HepG2 (cell line): ENCODE data around the gene MTFP1. TPM values are rescaled to one million over a fixed set of nuclear protein-coding genes. Genes with fewer than 3 reads are reported as not detected.

ENCODE experiments used
- ATAC-seq: fragments of 200-7000 bp; cut with Tn5 transposase; 3 replicates; pipeline ENCODE4 v1.9.1; 2020; ENCODE audit warnings: mild to moderate bottlenecking, moderate library complexity
- BruUV-seq: library from RNA; stranded (reverse); fragments of 400-500 nt; replicated peaks from 2 replicates; lab custom pipeline; 2021; lab: Mats Ljungman, UMichigan
- CTCF ChIA-PET: fragments of 300-600 bp; formaldehyde crosslinking; extraction: SDS; loops from one replicate; lab custom pipeline; 2021; ENCODE audit warnings: low total read pairs, inconsistent platforms, low intra/inter-chr PET ratio; lab: Yijun Ruan, JAX
- POLR2A ChIA-PET: fragments of 350-600 bp; sonication (Branson Sonifier 250); formaldehyde crosslinking; loops from one replicate; lab custom pipeline; 2020; ENCODE audit warnings: antibody characterized with exemption, inconsistent platforms; lab: Yijun Ruan, JAX
- DNase-seq: peaks from one replicate; pipeline ENCODE4 v3.0.0-alpha.2; 2015; ENCODE audit warnings: low spot score
- FAIRE-seq: peaks from 3 replicates; lab custom pipeline; 2011; peaks lifted over from hg19 to GRCh38; lab: Jason Lieb, UNC
- H2AFZ ChIP-seq: one replicate; pipeline ENCODE4 v1.6.1; 2011; ENCODE audit warnings: low read length, inconsistent platforms
- H3K27ac ChIP-seq: fragments of 300-600 bp; 3 replicates; pipeline ENCODE4 v1.8.0; 2011; ENCODE audit warnings: mixed run types, mild to moderate bottlenecking, mixed read lengths, low read length, inconsistent platforms; ENCODE audit not compliant: insufficient read depth; ENCODE audit errors: extremely low read length
- H3K27me3 ChIP-seq, 2 experiments: fragments of 200-600 bp in 1 of 2; 2 replicates in 1 of 2; 3 replicates in 1 of 2; pipeline versions ENCODE4 v1.6.0 to v1.8.0; 2011; ENCODE audit warnings: low read length in 2 of 2, mild to moderate bottlenecking in 2 of 2, moderate library complexity in 2 of 2, inconsistent platforms in 1 of 2; ENCODE audit not compliant: insufficient read depth in 2 of 2, control insufficient read depth in 1 of 2
- H3K36me3 ChIP-seq, 2 experiments: fragments of 200-600 bp in 1 of 2; replicated peaks in 1 of 2; 2 replicates in 1 of 2; 3 replicates in 1 of 2; pipeline versions ENCODE4 v1.5.1 to v1.8.0; 2011; ENCODE audit warnings: low read length in 2 of 2, inconsistent platforms in 1 of 2; ENCODE audit not compliant: insufficient read depth in 2 of 2, control insufficient read depth in 1 of 2
- H3K4me1 ChIP-seq: 2 replicates; pipeline ENCODE4 v1.5.1; 2012; ENCODE audit warnings: low read length, inconsistent platforms; ENCODE audit not compliant: insufficient read depth
- H3K4me2 ChIP-seq: 2 replicates; pipeline ENCODE4 v1.6.0; 2011; ENCODE audit warnings: low read depth, low read length, inconsistent platforms
- H3K4me3 ChIP-seq, 3 experiments: fragments of 200-600 bp in 1 of 3; sonication (generic), shearing (Covaris generic) in 1 of 3; replicated peaks in 1 of 3; 2 replicates each; pipeline ENCODE4 v1.5.1; 2011 to 2016; ENCODE audit warnings: low read length in 3 of 3, inconsistent platforms in 2 of 3, low read depth in 2 of 3, mild to moderate bottlenecking in 2 of 3, control low read depth in 1 of 3, mixed read lengths in 1 of 3; ENCODE audit not compliant: insufficient read depth in 1 of 3
- H3K79me2 ChIP-seq: one replicate; pipeline ENCODE4 v1.6.1; 2011; ENCODE audit warnings: low read length, inconsistent platforms; ENCODE audit not compliant: insufficient read depth
- H3K9ac ChIP-seq: 2 replicates; pipeline ENCODE4 v1.6.0; 2011; ENCODE audit warnings: mild to moderate bottlenecking, low read depth, low read length, inconsistent platforms; ENCODE audit not compliant: insufficient read depth
- H3K9me3 ChIP-seq: 2 replicates; pipeline ENCODE4 v1.5.1; 2012; ENCODE audit warnings: mild to moderate bottlenecking, low read length
- H4K20me1 ChIP-seq: 2 replicates; pipeline ENCODE4 v1.6.0; 2011; ENCODE audit warnings: inconsistent platforms, mild to moderate bottlenecking, low read length, moderate library complexity; ENCODE audit not compliant: insufficient read depth
- CENPT ChIP-seq: sonication (generic); formaldehyde crosslinking; IDR thresholded peaks from 2 replicates; pipeline ENCODE4 v1.8.0; 2022; ENCODE audit warnings: low read depth, mild to moderate bottlenecking, moderate library complexity, missing genetic modification reagents
- FOXK2 ChIP-seq: fragments of 450-650 bp; IDR thresholded peaks from 2 replicates; pipeline ENCODE4 v1.6.1; 2016
- HMG20B ChIP-seq: conservative IDR thresholded peaks from 2 replicates; pipeline ENCODE4 v1.6.1; 2016; ENCODE audit warnings: missing genetic modification reagents, missing compliant biosample characterization
- IRF9 ChIP-seq: sonication (generic); formaldehyde crosslinking; IDR thresholded peaks from 2 replicates; pipeline ENCODE4 v1.8.0; 2022; ENCODE audit warnings: missing genetic modification reagents, mild to moderate bottlenecking, borderline replicate concordance
- SATB2 ChIP-seq: sonication (generic); formaldehyde crosslinking; IDR thresholded peaks from 2 replicates; pipeline ENCODE4 v1.5.0; 2020; ENCODE audit warnings: missing genetic modification reagents
- SRSF9 ChIP-seq: fragments of 200-400 bp; formaldehyde crosslinking; IDR thresholded peaks from 2 replicates; pipeline ENCODE4 v1.6.1; 2018; ENCODE audit warnings: borderline replicate concordance, mild to moderate bottlenecking, low read depth, low read length; ENCODE audit not compliant: insufficient read depth, poor library complexity, severe bottlenecking
- ZNF292 ChIP-seq: sonication (generic); formaldehyde crosslinking; IDR thresholded peaks from 2 replicates; pipeline ENCODE4 v1.8.1; 2022; ENCODE audit warnings: mild to moderate bottlenecking, low read depth, missing genetic modification reagents, borderline replicate concordance
- ZNF331 ChIP-seq: sonication (generic); formaldehyde crosslinking; IDR thresholded peaks from 2 replicates; pipeline ENCODE4 v1.4.0; 2020; ENCODE audit warnings: missing genetic modification reagents
- ZNF770 ChIP-seq: sonication (generic); formaldehyde crosslinking; IDR thresholded peaks from 2 replicates; pipeline ENCODE4 v1.5.0; 2020; ENCODE audit warnings: mild to moderate bottlenecking, missing genetic modification reagents
- WGBS: methylation state at CpG from one replicate; pipeline ENCODE4 v1.1.6; 2017; ENCODE audit warnings: low lambda C conversion rate; 5-methylcytosine and 5-hydroxymethylcytosine counted together
- in situ Hi-C: cut with HindIII; loops from 2 replicates; pipeline ENCODE4 v1.10.0; 2017; ENCODE audit warnings: low pct_unique_long_range_greater_than_20kb; ENCODE audit not compliant: extremely low pct_ligation_motif_present
- intact Hi-C: fragments of 100-400 bp; cut with micrococcal nuclease; formaldehyde crosslinking; loops from one replicate; pipeline ENCODE4 v1.10.0; 2022; ENCODE audit not compliant: unreplicated experiment
- polyA plus RNA-seq, 8 experiments: library from polyadenylated mRNA; depleted of rRNA in 3 of 8; stranded (reverse) in 7 of 8; unstranded in 1 of 8; fragments of >200 nt; fragmentation: Illumina TruSeq in 4 of 8; extraction: Trizol in 4 of 8; gene quantifications; 2 replicates each; pipeline versions ENCODE4 v1.2.1 to v1.2.3, GENCODE V29; 2011 to 2016; ENCODE audit warnings: low read depth in 4 of 8, missing spikeins in 1 of 8, mixed read lengths in 1 of 8; ENCODE audit not compliant: insufficient read depth in 1 of 8
- total RNA-seq, 5 experiments: library from RNA; depleted of rRNA; stranded (reverse); fragments of >200 nt; fragmentation: Illumina TruSeq; extraction: Trizol; gene quantifications; 2 replicates each; pipeline ENCODE4 v1.2.3, GENCODE V29; 2016; ENCODE audit warnings: low read depth in 1 of 5
- TF ChIP-seq, protein P1 (sequence below): IDR thresholded peaks from 2 replicates; pipeline ENCODE4 v1.6.1; 2016; ENCODE audit warnings: low read depth

MTFP1 gene
- total and polyA plus RNA-seq, 2 of the 13 experiments (the other 11 are each of a cell fraction or from before 2014, with no cell fraction given), result 29.5 to 45.6 TPM

GRCh38 chr22:30470655-30471054 is 45.1 kb downstream of the MTFP1 start:
- CTCF ChIA-PET, result no interaction called here
- no peak for DNase-seq

GRCh38 chr22:30471616-30472318 is 46.2 kb downstream of the MTFP1 start, which contains the start of gene SEC14L3:
TSS of gene SEC14L3 (minus strand) at chr22:30472017. CDS start at chr22:30471958, 59 bp downstream.
- intact Hi-C loops (no loop called here), in situ Hi-C loops (no loop called here)
- TF ChIP-seq, protein P1, sequence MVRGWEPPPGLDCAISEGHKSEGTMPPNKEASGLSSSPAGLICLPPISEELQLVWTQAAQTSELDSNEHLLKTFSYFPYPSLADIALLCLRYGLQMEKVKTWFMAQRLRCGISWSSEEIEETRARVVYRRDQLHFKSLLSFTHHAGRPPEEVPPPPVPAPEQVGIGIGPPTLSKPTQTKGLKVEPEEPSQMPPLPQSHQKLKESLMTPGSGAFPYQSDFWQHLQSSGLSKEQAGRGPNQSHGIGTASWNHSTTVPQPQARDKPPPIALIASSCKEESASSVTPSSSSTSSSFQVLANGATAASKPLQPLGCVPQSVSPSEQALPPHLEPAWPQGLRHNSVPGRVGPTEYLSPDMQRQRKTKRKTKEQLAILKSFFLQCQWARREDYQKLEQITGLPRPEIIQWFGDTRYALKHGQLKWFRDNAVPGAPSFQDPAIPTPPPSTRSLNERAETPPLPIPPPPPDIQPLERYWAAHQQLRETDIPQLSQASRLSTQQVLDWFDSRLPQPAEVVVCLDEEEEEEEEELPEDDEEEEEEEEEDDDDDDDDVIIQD, result no peak
- TF ChIP-seq ZNF292 (CRISPR knock-in tag) (no peak), IRF9 (no peak), ZNF770 (CRISPR knock-in tag) (peak; percentile 71; the same call in 1 of the 2 replicates), ZNF331 (CRISPR knock-in tag) (no peak)
- Histone ChIP-seq H3K27me3 (peaks cover 1 to 21% of the 10 kb centered on the region in 2 experiments; a peak in 3 of 5 replicates), H3K79me2 (no peaks in the 10 kb centered on the region), H3K4me1 (no peaks in the 10 kb centered on the region), H3K27ac (no peak within 1 kb of the TSS), H4K20me1 (no peaks in the 10 kb centered on the region), H2AFZ (no peak within 1 kb of the TSS), H3K4me3 (no peak within 1 kb of the TSS), H3K9me3 (no peaks in the 10 kb centered on the region), H3K36me3 (no peaks in the 10 kb centered on the region), H3K9ac (no peak within 1 kb of the TSS), H3K4me2 (no peak within 1 kb of the TSS)
- ChIA-PET CTCF (no interaction called here), POLR2A (no interaction called here)
- DNase-seq, result no peak
- no TSS peak for BruUV-seq
- 4% methylated on average over 7 of the region's 13 CpGs for WGBS
- no peak for FAIRE-seq
- no peak for ATAC-seq

More at GRCh38 chr22:30470655-30471054, 45.1 kb downstream of the MTFP1 start:
- H3K9me3 ChIP-seq, result no peaks in the 10 kb centered on the region
- POLR2A ChIA-PET, result no interaction called here
- ATAC-seq (no peak), FAIRE-seq (no peak)
- H4K20me1 ChIP-seq, result no peaks in the 10 kb centered on the region
- intact Hi-C loops, result no loop called here
- no peak overlapping the region for H3K4me2 ChIP-seq
- BruUV-seq, result no TSS peak
- H3K9ac ChIP-seq, result no peak overlapping the region
- H3K4me1 ChIP-seq, result no peaks in the 10 kb centered on the region
- no peak overlapping the region for H2AFZ ChIP-seq
- no peaks in the 10 kb centered on the region for H3K79me2 ChIP-seq
- 3% methylated on average over 2 of the region's 2 CpGs for WGBS
- peaks cover 1 to 13% of the 10 kb centered on the region in 2 experiments; a peak in 3 of 5 replicates for H3K27me3 ChIP-seq
- no peak overlapping the region for H3K4me3 ChIP-seq
- in situ Hi-C loops, result no loop called here
- H3K36me3 ChIP-seq, result no peaks in the 10 kb centered on the region
- no peak overlapping the region for H3K27ac ChIP-seq
- TF ChIP-seq SATB2 (CRISPR knock-in tag) (no peak), HMG20B (no peak), SRSF9 (no peak), CENPT (no peak), FOXK2 (no peak)
